ENCODE results near the gene CTCFL. TPM values are rescaled to one million over a fixed set of nuclear protein-coding genes. Genes with fewer than 3 reads are reported as not detected.
A peak's percentile ranks its signal among the peaks of the same experiment; 100 is the strongest.

CTCFL gene
- total RNA-seq, 1 donor = not detected

DNA sequence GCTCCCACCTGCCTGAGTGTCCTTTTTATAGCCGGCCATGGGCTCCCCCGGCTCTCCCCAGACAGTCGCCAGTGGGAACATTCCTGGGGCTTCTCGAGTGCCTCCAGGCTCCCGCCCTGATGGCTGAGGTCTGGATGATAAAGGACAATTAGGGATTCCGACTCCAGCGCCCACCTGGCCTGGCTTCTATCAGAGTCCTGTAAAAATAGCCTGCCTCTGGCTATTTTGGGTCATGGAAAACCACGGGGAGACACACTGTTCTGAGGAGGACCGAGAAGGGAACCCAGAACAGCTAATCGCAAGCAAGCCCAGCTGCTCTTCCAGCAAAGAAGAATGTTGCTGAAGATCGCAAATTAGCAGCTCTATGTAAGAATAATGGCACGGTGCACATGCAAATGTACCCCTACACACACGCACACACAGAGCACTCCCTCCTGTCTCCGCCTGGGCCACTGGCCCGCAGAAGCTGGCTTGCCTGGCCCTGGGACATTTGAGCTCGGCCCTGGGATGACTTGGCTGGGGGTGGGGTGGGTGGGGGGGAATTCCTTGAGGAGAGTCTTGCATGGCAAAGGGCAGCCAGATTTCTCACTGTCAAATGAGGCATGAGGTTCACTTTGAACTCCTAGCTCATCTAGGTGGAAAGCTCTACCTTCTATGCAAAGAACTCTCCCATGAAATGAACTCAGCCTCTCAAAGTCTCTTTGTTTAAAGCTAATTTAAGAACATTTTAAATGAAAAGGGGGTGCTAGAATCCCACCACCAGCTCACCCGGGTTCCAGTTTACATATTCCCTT is 55.3 kb downstream of the CTCFL start:
- no peak for DNase-seq (ENCODE audit: low read depth in 2 of 3, low spot score in 2 of 3)

DNA sequence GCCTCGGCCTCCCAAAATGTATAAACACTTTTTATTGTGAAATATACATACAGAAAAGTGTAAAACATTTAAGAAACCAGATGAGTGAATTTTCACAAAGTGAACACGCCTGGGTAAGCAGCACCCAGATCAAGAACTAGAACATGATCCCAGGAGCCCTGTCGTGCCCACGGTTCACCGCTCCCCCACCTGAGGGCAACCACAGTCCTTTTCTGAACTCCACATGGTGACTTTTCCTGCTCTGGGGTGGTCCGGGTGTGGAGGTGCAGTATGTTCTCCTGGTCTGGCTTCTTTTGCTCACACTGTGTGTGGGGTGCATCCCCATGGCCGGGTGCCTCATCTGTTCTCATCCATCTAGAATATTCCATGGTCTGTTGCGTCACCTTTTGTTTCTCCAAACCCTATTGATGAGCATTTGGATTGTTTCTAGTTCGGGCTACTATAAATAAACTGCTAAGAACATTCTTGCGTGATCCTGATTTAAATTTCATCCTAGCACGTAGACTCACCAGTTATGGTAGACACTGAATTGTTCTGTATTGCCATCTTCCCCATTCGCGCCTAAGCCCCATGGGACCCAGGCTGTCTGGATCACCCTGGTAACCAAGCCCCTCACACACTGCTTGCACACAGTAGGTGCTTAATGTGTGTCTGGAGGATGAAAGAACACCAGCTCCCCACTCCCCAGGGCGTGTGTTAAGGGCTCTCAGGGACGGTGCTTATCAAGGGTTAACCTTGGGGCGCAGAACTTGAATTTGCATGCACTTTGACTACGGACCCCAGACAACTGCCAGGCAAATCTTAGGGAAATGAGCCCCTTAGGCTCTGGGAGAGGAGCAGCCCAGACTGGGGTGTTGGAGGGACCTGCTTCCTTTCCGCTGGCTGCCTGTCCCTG is 56.2 kb downstream of the CTCFL start:
- DNase-seq (ENCODE audit: low read depth in 2 of 3, low spot score in 2 of 3) = no peak

DNA sequence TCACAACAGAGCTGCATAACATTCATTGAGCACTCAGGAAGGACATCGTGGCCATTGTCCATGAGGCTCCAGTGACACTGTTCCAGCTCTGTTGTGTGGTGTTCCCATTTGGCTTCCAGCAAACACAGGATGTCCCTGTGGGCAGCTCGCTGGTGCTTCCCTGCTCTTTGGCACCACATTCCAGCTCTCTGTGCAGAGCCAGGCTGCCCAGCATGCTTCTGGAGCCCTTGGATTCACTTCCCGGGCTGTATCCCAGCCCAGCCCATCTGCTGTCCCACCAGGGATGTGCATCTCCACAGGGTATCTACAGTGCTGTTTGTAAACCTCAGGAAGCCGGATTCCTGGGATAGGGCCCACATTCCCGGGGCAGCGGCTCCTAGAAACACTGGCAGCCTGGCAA is 57.2 kb downstream of the CTCFL start:
- no peak for DNase-seq (ENCODE audit: low read depth in 2 of 3, low spot score in 2 of 3)

DNA sequence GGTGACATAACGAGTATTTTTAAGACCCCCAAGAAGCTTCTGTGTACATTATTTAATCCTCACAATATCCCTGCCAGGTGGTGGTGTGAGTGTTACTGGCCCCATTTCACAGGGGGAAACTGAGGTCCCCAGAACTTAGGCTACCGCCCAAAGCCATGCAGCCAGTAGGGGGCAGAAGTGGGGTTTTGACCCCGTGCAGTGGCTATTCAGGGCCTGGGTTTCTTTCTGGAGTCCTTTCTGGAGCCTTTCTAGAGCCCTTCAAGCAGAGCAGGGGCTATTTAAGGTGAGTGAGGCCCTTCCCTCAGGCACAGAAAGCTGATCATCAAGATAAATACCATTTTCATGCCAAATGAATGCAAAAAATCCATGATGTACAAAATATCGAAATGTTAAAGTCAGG is 59.0 kb downstream of the CTCFL start:
- no peak for DNase-seq (ENCODE audit: low read depth in 2 of 3, low spot score in 2 of 3)

DNA sequence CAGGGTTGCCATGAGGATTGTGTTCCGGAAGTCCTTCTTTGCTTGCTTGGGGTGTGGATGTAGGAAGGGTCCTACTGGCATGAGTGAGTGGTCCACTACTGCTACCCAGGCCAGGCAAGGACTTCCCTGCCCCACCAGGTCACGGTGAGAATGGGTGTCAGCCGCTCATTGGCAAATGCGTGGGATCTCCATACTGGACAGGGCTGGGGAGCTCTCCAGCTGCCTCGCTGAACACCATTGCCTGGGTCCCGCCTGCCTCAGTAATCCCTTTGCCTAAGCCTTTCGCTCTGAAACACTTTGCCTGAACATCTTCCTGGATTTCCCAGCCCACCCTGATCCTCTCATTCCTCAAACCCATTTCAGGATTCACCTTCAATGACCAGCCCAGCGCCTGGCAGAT is 59.5 kb downstream of the CTCFL start:
- no peak for DNase-seq (ENCODE audit: low read depth in 2 of 3, low spot score in 2 of 3)

DNA sequence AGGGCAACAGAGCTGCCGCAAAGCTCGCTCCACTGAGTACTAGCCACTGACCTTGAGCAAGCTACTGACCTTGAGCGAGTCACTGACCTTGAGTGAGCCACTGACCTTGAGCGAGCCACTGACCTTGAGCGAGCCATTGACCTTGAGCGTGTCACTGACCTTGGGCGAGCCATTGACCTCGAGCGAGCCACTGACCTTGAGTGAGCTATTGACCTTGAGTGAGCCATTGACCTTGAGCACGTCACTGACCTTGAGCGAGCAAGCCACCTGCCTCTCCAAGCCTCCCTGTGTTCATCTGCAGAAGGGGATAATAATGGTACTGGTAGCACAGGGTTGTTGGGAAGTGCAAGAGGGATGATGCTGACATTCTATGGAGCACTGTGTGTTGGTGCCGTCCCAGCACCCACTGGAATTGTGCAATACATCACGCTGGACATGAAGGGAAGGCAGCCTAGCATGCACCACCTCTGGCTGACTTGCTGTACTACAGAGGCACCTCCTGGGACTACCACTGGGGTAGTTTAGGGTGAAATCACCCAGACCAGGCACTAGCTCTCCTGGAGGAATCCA is 60.2 kb downstream of the CTCFL start:
- peak in 1 of 3 donors; percentile 45 for DNase-seq (ENCODE audit: low read depth in 2 of 3, low spot score in 2 of 3)

DNA sequence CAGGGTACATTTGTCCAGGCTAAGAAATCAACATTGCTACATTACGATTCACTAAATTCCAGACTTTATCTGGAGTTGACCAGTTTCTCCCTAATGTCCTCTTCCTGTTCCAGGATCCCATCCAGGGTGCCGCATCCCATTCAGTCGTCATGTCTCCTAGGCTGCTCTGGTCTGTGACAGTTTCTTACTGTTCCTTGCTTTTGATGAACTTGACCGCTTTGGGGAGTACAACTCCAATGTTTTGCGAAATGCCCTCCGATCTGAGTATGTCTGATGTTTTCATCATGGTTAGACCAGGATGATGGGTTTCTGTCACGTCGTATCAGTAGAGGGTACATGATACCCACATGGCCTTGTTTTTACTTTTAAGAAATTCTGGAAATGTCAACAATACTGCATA is 62.2 kb downstream of the CTCFL start:
- DNase-seq (ENCODE audit: low read depth in 2 of 3, low spot score in 2 of 3) = no peak

DNA sequence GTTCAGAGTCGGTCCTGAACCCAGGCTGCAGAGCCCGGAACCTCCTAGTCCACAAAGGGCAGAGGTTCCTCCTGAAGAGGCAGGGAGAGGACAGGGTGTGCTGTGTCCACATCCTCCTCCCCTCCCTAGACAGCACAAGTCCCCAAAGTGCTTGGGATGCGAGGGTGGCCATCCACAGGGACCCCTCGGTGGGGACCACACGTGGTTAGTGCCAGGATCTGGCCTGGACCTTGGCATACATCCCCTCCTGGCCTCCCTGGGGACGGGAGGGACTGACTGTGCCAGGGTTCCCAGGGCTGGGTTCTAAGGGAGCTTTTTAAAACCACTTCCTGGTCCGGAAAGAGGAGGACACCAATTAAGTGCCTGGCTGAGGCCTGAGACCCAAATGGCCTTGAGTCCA is 63.2 kb downstream of the CTCFL start:
- DNase-seq (ENCODE audit: low read depth in 2 of 3, low spot score in 2 of 3) = no peak

DNA sequence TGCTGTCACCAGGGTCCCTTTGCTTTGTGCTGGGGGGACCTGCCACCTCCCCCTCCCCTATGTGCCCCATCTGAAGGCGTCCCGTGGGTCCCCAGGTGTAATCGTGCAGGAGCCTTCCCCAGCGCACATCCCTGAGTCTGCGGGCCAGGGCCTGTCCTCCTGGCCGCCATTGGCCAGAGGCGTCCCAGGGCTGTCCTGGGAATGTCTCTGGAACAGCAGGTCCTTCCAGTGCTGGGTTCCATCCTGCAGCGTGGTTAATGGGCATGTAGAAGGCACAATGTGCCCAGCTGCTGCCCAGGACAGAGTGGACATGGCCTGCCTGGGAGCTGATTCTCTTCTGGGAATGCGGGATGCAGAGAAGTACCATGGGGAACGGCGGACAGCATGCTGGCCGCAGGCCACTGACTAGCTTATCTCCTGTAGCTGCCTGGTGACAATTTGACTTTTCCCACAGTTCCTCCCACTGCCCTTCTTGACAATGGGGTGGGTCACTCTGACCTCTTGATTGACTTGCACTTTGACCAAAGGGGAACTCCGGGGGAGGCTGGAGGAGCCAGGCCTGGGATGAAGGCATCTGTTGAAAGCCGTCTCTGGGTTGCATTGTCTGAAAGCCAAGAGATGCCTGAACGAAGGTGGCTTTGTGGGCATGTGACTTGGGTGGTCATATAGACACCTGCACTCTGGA is 64.0 kb downstream of the CTCFL start:
- DNase-seq (ENCODE audit: low read depth in 2 of 3, low spot score in 2 of 3) = no peak

DNA sequence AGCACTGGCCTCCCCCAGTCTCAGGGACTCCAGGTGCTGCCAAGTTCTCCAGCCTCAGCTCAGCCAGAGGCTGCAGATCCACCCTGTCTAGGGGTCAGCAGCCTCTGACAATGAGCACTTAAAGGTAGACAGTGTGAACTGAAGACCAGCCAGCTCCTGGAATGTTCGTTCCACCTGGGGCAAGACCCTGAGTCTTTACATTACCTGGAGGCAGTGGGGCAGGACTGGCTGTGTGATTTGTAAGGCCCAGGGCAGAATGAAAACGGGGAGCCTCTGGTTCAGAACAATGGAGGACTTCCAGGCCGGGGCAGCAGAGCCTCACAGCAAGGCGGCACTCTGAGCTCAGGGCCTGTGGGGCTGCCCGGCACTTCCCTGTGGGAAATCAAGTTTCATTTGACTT is 65.0 kb downstream of the CTCFL start:
- DNase-seq (ENCODE audit: low read depth in 2 of 3, low spot score in 2 of 3) = no peak

DNA sequence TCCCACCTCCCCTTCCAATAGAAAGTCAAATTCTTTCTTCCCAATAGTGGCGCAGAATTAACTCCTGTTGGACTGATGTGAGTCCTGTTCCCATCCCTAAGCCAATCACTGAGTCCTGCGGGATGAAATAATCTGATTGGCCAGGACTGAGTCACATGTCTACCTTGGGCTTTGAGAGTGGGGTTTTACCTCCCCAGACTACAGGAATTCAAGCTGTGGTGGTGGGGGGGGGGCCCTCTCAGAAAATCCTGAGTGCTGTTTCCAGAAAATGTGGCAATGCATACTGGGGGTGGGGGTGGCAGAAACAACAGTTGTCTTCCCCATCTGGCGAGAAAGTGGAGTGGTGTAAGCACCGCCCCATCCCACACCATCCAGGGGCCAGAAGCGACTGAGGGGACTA is 65.7 kb downstream of the CTCFL start:
- no peak for DNase-seq (ENCODE audit: low read depth in 2 of 3, low spot score in 2 of 3)

DNA sequence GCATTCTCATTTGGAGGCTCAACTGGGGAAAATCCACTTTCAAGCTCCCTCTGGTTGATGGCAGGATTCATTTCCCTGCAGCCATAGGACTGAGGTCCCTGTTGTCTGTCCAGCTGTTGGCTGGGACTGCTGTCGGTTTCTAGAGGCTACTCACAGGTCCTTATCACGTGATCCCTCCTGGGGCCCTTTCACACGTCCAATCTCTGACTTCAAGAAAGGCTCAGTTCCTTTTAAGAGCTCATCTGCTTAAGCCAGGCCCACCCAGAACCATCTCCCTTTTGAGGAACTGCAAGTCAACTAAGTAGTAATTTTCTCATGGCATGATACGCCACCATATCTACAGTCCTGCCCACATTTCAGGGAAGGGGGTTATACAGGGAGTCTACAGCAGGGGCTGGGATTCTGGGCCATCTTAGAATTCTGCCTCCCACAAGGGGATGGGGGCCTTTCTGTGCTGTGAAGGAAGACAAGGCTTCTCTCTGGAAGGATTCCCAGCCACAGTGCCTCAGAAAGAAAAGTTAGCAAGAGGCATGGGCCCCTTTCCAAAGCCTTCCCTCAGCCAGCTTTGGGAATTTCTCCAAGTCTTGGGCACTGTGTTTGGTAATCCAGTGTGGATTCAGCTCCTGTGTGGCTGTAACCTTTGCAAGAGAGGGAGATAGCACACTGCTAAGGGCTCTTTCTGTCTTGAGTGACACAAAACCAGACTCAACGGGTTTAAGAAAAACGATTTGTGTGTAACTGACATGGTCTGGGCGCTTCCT is 66.4 kb downstream of the CTCFL start:
- DNase-seq (ENCODE audit: low read depth in 2 of 3, low spot score in 2 of 3) = no peak

DNA sequence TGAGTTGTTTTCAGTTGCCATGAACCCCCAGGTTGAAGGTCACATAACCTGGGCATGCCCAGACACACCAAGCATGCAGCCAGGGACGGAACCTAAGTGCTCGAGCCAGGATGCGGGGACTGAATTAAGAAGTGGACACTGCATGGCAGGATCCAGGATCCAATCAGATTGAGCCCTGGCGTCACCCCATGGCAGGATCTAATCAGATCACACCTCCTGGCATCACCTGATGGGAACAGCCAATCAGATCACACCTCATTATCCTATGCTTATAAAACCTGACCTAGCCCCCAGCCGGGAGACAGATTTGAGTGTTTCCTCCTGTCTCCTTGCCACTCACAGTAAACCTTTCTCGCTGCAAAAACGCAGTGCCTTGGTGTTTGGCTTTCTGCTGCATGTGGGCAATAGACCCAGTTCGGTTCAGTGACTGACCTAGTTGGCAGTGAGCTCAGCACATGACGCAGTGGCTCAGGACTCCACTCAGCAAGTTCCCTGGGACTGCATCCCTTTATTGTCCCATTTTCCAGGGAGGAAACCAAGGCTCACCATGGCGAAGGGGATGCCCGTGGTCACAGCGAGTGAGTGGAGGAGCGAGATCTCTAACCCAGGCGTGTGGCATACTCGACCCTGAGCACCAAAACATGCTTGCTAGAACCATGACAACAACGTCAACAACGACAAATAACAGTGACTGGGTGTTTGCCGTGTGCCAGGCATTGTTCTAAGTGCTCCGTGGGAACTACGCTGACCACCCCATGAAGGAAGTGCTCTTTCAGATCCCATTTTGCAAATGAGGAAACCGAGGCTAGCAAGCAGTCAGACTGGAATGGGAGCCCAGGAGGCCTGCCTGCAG is 67.5 kb downstream of the CTCFL start:
- DNase-seq (ENCODE audit: low read depth in 2 of 3, low spot score in 2 of 3) = no peak

DNA sequence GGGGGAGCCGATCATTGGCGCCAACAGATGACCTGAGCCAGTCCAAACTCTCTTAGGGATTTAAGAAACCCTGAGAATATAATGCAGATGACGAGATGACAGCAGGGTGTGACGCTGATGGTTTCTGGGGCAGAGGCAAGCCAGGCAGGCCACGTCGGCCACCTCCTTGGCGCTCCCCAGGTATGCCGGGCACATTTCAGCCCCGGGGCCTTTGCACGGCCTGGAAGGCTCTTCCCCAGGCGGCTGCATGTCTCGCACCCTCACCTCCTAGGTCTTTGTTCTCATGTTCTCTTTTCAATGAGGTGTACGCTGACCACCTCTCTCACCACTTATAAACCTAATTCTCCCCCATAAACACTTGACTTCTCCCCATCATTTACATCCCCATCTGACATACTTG is 68.8 kb downstream of the CTCFL start:
- no peak for DNase-seq (ENCODE audit: low read depth in 2 of 3, low spot score in 2 of 3)

DNA sequence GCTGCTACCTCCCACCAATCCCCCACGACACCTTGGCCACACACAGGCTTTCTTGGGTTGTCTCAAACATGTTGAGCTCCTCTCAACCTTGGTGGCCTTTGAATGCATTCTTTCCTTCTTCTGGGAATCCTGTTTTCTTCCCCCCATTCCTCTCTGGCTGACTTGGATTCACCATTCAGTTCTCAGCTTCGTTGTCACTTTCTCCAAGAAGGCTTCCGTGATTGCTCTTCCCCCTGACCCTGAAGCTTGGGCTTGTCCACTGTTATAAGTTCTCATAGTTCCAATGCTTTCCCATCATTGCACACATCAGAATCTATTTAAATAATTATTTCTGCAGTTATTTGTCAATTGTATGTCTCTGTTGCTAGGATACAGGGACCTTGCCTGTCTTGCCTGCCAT is 69.6 kb downstream of the CTCFL start:
- no peak for DNase-seq (ENCODE audit: low read depth in 2 of 3, low spot score in 2 of 3)

DNA sequence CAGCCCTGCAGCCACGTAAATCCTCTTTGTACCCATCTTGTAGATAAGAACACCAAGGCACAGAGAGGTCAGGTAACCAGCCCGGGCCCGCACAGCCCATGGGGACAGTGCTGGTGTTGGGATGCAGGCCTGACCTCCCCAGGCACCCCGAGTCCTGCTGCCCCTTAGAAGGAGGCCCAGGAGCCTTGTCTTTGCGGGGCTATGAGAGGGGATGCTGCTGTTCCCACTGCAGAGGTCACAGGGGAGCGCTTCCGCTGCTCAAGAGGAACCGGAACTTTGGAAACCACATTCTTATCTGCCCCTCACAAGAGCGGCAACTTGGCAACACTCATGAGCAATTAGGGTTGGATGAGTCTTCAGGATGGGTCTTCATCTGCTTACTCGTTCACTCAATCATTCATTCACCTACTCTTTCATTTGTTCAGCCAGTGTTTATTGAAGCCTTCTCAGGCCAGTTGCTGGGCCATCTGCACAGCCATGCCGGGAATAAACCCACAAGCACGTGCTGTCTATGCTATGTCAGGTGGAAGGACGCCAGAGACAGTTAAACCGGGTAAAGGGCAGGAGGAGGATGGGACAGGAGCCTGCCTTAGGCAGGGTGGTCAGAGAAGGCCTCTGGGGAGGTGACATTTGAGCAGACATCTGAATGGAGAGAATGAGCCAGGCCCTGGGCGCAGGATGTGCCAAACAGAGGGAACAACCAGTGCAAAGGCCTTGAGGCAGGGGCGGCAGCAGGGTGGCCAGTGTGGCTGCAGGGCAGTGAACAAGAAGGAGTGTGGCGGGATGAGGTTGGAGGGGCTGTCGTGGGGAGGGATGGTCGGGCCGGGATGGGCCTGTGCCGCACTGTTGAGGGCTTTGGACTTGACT is 72.9 kb downstream of the CTCFL start:
- peak in 2 of 3 donors; percentile 92 to 97 for DNase-seq (ENCODE audit: low read depth in 2 of 3, low spot score in 2 of 3)

DNA sequence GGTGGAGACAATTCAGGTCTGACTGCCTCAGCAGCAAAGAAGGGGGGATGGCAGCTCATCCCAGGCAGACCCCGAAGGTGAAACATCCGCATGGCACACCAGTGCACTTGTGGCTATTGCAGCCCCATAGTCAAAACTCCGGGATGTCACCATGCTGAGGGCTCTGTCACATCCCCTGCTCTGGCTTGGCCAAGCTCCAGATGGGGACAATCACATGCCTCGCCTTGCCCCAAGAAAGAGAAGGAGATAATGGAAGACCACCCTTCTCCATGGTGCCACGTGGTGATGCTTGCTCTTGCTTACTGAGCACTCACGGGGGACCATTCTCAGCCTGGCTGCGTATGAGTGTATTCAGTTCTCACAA is 73.5 kb downstream of the CTCFL start:
- DNase-seq (ENCODE audit: low read depth in 2 of 3, low spot score in 2 of 3) = no peak

DNA sequence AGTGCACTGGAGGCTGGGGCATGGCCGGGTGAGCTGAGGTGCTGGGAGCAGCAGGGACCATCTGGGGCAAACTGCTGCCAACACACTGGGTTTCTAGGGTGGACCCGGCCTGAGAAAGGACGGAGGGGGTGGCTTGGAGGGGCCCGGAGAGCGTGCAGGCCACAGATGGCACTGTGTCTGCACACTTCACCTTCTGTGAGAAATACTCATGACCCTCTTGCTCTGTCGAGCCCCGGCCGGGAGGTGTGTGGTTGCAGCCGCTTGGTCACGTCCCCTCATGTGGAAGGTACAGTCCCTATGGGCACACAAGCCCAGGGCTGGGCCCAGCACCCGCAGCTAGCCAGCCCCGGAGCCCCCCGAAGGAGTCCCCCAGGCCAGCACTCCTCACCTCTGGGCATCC is 74.0 kb downstream of the CTCFL start:
- peak in 1 of 3 donors; percentile 47 for DNase-seq (ENCODE audit: low read depth in 2 of 3, low spot score in 2 of 3)

Data from hematopoietic multipotent progenitor cell (in vitro differentiated cells).